Loucy (cell line): ENCODE results near the gene TRAPPC6A.

ENCODE experiments used
- CTCF ChIP-seq: fragments of 200-600 bp; sonication (generic); conservative IDR thresholded peaks from 2 replicates; pipeline ENCODE4 v1.5.1; 2014; ENCODE audit warnings: mild to moderate bottlenecking, antibody characterized with exemption, low read length
- EZH2phosphoT487 ChIP-seq: fragments of 200-600 bp; IDR thresholded peaks from 2 replicates; pipeline ENCODE4 v1.6.1; 2018; ENCODE audit warnings: antibody characterized with exemption, mild to moderate bottlenecking, moderate library complexity, borderline replicate concordance

GRCh38 chr19:45195764-45196163 lies 17.7 kb upstream of the TRAPPC6A start:
- TF ChIP-seq CTCF (no peak), EZH2phosphoT487 (no peak)
